ENCODE results near the gene BTD. TPM values are rescaled to one million over a fixed set of nuclear protein-coding genes. Genes with fewer than 3 reads are reported as not detected.
A peak's percentile ranks its signal among the peaks of the same experiment; 100 is the strongest.

Gene BTD
- total RNA-seq, 1 experiment from 2014 or later, result 7.2 TPM

- no peak overlapping the region for H3K4me3 Mint-ChIP-seq (ENCODE audit: unreplicated experiment)
- intact Hi-C loops (cut with micrococcal nuclease), result loop anchor here (5.0 kb wide), 1 partner anchor 129 kb away; the partner anchor contains the start of genes EAF1 and METTL6
- POLR2A ChIA-PET, result interaction anchor here (0.7 kb wide), 1 partner anchor 437 kb away, joined by 3 read pairs; no protein-coding TSS in a partner anchor
- BruUV-seq (replicated peaks), result no TSS peak
- CTCF ChIA-PET, result interaction anchor here (0.6 to 3.0 kb wide), 19 partner anchors 9 to 454 kb away, joined by 3 to 28 read pairs (median 4); no protein-coding TSS in a partner anchor
- peaks cover 5% of the 10 kb centered on the region for H3K4me1 Mint-ChIP-seq (ENCODE audit: insufficient read depth, unreplicated experiment)
- TF ChIP-seq CTCF (IDR thresholded peaks at IDR 0.05; ENCODE audit: unreplicated experiment), result no peak
- DNase-seq (ENCODE audit: unreplicated experiment), result no peak
- peaks cover 27% of the 10 kb centered on the region for H3K36me3 Mint-ChIP-seq (ENCODE audit: insufficient read depth, unreplicated experiment)
- no peak overlapping the region for H3K27ac Mint-ChIP-seq (ENCODE audit: low read depth, unreplicated experiment)
- H3K9me3 Mint-ChIP-seq (ENCODE audit: unreplicated experiment), result no peaks in the 10 kb centered on the region
- no peaks in the 10 kb centered on the region for H3K27me3 Mint-ChIP-seq (ENCODE audit: insufficient read depth, unreplicated experiment)
These were observed 45.0 kb upstream of the BTD start for GRCh38 chr3:15556512-15556911.

- intact Hi-C loops (cut with micrococcal nuclease), result loop anchor here (1.0 to 5.0 kb wide), 5 partner anchors 130 to 449 kb away; partner anchors contain the start of genes EAF1 and METTL6
These were observed 44.0 kb upstream of the BTD start for GRCh38 chr3:15557511-15557946.

GRCh38 chr3:15558581-15558980 is 43.0 kb upstream of the BTD start:
- peaks cover 42% of the 10 kb centered on the region for H3K36me3 Mint-ChIP-seq (ENCODE audit: insufficient read depth, unreplicated experiment)
- H3K4me3 Mint-ChIP-seq (ENCODE audit: unreplicated experiment), result no peak overlapping the region

More at GRCh38 chr3:15557511-15557946, 44.0 kb upstream of the BTD start:
- ChIA-PET CTCF (interaction anchor here (0.6 to 3.0 kb wide), 18 partner anchors 8 to 634 kb away, joined by 3 to 28 read pairs (median 4); partner anchors contain the start of genes EAF1 and METTL6), POLR2A (no interaction called here)
- Mint-ChIP-seq H3K36me3 (ENCODE audit: insufficient read depth, unreplicated experiment) (peaks cover 32% of the 10 kb centered on the region), H3K4me3 (ENCODE audit: unreplicated experiment) (no peak overlapping the region), H3K9me3 (ENCODE audit: unreplicated experiment) (no peaks in the 10 kb centered on the region), H3K27ac (ENCODE audit: low read depth, unreplicated experiment) (no peak overlapping the region), H3K27me3 (ENCODE audit: insufficient read depth, unreplicated experiment) (no peaks in the 10 kb centered on the region), H3K4me1 (ENCODE audit: insufficient read depth, unreplicated experiment) (peaks cover 5% of the 10 kb centered on the region)
- BruUV-seq (replicated peaks), result no TSS peak
- peak; percentile 66 for TF ChIP-seq CTCF (IDR thresholded peaks at IDR 0.05; ENCODE audit: unreplicated experiment)
- peak; percentile 82 for DNase-seq (ENCODE audit: unreplicated experiment)

More at GRCh38 chr3:15558581-15558980, 43.0 kb upstream of the BTD start:
- ChIA-PET CTCF (interaction anchor here (1.1 to 3.0 kb wide), 7 partner anchors 13 to 635 kb away, joined by 3 to 28 read pairs (median 4); partner anchors contain the start of genes EAF1 and METTL6), POLR2A (interaction anchor here (0.7 to 1.3 kb wide), 2 partner anchors 10 to 238 kb away, joined by 3 to 6 read pairs; no protein-coding TSS in a partner anchor)
- Mint-ChIP-seq H3K27ac (ENCODE audit: low read depth, unreplicated experiment) (no peak overlapping the region), H3K4me1 (ENCODE audit: insufficient read depth, unreplicated experiment) (peaks cover 5% of the 10 kb centered on the region), H3K9me3 (ENCODE audit: unreplicated experiment) (no peaks in the 10 kb centered on the region), H3K27me3 (ENCODE audit: insufficient read depth, unreplicated experiment) (no peaks in the 10 kb centered on the region)
- no peak for TF ChIP-seq CTCF (IDR thresholded peaks at IDR 0.05; ENCODE audit: unreplicated experiment)
- intact Hi-C loops (cut with micrococcal nuclease), result loop anchor here (5.0 kb wide), 1 partner anchor 131 kb away; the partner anchor contains the start of genes EAF1 and METTL6
- DNase-seq (ENCODE audit: unreplicated experiment), result no peak
- BruUV-seq (replicated peaks), result no TSS peak

Measured in MCF 10A (cell line).